Smooth muscle cell (in vitro differentiated cells): ENCODE data around the gene PRRT1. TPM values are rescaled to one million over a fixed set of nuclear protein-coding genes. Genes with fewer than 3 reads are reported as not detected.
A peak's percentile ranks its signal among the peaks of the same experiment; 100 is the strongest.

ENCODE experiments used
- DNase-seq: peaks from one replicate; lab custom pipeline; 2025; ENCODE audit not compliant: unreplicated experiment; lab: John Stamatoyannopoulos, UW
- H2AFZ ChIP-seq: fragments of 200-600 bp; sonication (generic); 2 replicates; pipeline ENCODE4 v1.6.0; 2016; ENCODE audit warnings: antibody characterized with exemption, low read depth, mild to moderate bottlenecking
- H3F3A ChIP-seq: fragments of 200-600 bp; sonication (generic); 2 replicates; pipeline ENCODE4 v1.6.0; 2017; ENCODE audit warnings: antibody characterized with exemption, low read depth
- H3K27ac ChIP-seq: fragments of 200-600 bp; sonication (generic); 2 replicates; pipeline ENCODE4 v1.5.1; 2016; ENCODE audit warnings: low read depth, mild to moderate bottlenecking
- H3K27me3 ChIP-seq: fragments of 200-600 bp; sonication (generic); 2 replicates; pipeline ENCODE4 v1.6.1; 2016; ENCODE audit warnings: low read depth, mild to moderate bottlenecking
- H3K36me3 ChIP-seq: fragments of 200-600 bp; sonication (generic); 2 replicates; pipeline ENCODE4 v1.5.1; 2016; ENCODE audit warnings: low read depth
- H3K4me1 ChIP-seq: fragments of 200-600 bp; sonication (generic); 2 replicates; pipeline ENCODE4 v1.5.1; 2016; ENCODE audit warnings: low read depth
- H3K4me2 ChIP-seq: fragments of 200-600 bp; sonication (generic); 2 replicates; pipeline ENCODE4 v1.6.0; 2016; ENCODE audit warnings: mild to moderate bottlenecking
- H3K4me3 ChIP-seq: fragments of 200-600 bp; sonication (generic); 2 replicates; pipeline ENCODE4 v1.5.1; 2016; ENCODE audit warnings: mild to moderate bottlenecking
- H3K79me2 ChIP-seq: fragments of 200-600 bp; sonication (generic); 2 replicates; pipeline ENCODE4 v1.6.0; 2016; ENCODE audit warnings: low read depth, mild to moderate bottlenecking
- H3K9ac ChIP-seq: fragments of 200-600 bp; sonication (generic); 2 replicates; pipeline ENCODE4 v1.6.0; 2016; ENCODE audit warnings: low read depth
- H3K9me3 ChIP-seq: fragments of 200-600 bp; sonication (generic); replicated peaks from 2 replicates; pipeline ENCODE4 v1.5.1; 2016; ENCODE audit warnings: low read depth
- H4K20me1 ChIP-seq: fragments of 200-600 bp; sonication (generic); 2 replicates; pipeline ENCODE4 v1.6.0; 2016; ENCODE audit warnings: low read depth
- WGBS: methylation state at CpG from one replicate; pipeline ENCODE4 v1.1.7; 2016; ENCODE audit warnings: low lambda C conversion rate; 5-methylcytosine and 5-hydroxymethylcytosine counted together
- polyA plus RNA-seq: library from polyadenylated mRNA; unstranded; fragments of >200 nt; fragmentation: Nextera tagmentation; extraction: Ambion mirVana; gene quantifications from 2 replicates; pipeline ENCODE4 v1.2.1, GENCODE V29; 2016
- total RNA-seq: library from RNA; depleted of rRNA; stranded (reverse); fragments of >200 nt; gene quantifications from 2 replicates; pipeline ENCODE4 v1.2.3, GENCODE V29; 2014
- TF ChIP-seq, protein P1 (sequence below): fragments of 200-600 bp; sonication (generic); IDR thresholded peaks from 2 replicates; pipeline ENCODE4 v1.5.1; 2017; ENCODE audit warnings: borderline replicate concordance, mild to moderate bottlenecking, antibody characterized with exemption; ENCODE audit not compliant: insufficient read depth, poor library complexity, severe bottlenecking

The PRRT1 gene
- total and polyA plus RNA-seq, 2 experiments from 2014 or later: 3.3 TPM; not detected in 1

DNA sequence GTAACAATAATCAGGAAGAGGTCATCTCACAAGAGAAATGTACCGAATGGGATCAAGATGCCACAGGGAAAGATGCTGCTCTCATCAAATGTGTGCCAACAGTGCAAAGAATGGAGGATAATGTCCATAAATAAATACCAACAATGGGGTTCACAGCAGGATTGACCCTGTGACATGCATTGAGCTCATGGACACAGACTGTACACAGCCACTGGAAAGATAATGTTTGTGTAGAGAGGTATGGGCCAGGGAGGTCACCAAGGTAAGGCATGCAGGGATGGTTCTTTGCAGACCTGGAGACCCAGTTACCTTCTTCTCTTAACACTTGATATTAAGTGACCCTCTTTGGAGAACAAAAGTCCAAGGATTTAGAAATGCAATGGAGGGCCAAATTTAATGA is 22.7 kb upstream of the PRRT1 start:
- Histone ChIP-seq H2AFZ (no peak overlapping the region), H3K27ac (no peak overlapping the region), H3F3A (peaks cover 9% of the 10 kb centered on the region), H3K4me1 (peaks cover 15% of the 10 kb centered on the region), H3K27me3 (no peaks in the 10 kb centered on the region), H3K4me3 (no peak overlapping the region), H3K9ac (no peak overlapping the region), H4K20me1 (no peaks in the 10 kb centered on the region), H3K79me2 (peaks cover 51% of the 10 kb centered on the region), H3K4me2 (peak overlapping the region; percentile 94), H3K9me3 (no peaks in the 10 kb centered on the region), H3K36me3 (no peaks in the 10 kb centered on the region)
- WGBS: 96% methylated on average over 1 of the region's 1 CpG
- no peak for DNase-seq
- TF ChIP-seq, protein P1, sequence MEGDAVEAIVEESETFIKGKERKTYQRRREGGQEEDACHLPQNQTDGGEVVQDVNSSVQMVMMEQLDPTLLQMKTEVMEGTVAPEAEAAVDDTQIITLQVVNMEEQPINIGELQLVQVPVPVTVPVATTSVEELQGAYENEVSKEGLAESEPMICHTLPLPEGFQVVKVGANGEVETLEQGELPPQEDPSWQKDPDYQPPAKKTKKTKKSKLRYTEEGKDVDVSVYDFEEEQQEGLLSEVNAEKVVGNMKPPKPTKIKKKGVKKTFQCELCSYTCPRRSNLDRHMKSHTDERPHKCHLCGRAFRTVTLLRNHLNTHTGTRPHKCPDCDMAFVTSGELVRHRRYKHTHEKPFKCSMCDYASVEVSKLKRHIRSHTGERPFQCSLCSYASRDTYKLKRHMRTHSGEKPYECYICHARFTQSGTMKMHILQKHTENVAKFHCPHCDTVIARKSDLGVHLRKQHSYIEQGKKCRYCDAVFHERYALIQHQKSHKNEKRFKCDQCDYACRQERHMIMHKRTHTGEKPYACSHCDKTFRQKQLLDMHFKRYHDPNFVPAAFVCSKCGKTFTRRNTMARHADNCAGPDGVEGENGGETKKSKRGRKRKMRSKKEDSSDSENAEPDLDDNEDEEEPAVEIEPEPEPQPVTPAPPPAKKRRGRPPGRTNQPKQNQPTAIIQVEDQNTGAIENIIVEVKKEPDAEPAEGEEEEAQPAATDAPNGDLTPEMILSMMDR: no peak

DNA sequence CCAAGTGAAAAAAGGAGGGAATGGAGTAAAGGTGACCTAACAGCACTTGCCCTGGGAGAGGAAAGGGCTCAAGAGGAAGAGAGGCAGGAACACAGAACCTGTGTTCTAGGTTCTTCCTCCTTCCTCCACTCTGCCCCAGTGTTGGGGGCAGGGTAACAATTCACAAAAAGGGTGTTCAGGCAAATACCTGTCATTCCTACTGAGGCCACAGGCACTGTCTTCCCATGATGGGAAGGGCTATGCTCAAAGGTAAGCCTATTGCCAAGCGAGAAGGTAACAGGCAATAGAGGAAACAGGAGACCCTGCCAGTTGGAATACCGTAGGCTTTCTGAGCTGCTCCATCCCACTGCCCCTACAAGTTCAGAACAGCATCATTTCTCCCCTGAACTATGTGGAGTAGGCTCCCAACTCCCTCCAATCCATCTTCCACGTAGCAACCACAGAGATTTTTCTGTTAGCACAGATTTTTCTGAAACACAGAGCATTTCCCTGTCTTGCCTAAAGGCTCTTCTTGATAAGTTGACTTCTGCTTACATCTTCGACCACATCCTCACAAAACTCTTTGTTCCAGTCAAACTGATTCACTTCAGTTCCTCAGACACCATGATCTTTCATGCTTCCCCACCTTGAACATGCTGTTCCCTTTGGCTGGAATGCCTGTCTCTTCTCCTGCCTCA is 21.4 kb upstream of the PRRT1 start:
- Histone ChIP-seq H4K20me1 (no peaks in the 10 kb centered on the region), H3F3A (peaks cover 17% of the 10 kb centered on the region), H3K36me3 (no peaks in the 10 kb centered on the region), H3K27ac (no peak overlapping the region), H3K9ac (no peak overlapping the region), H3K27me3 (no peaks in the 10 kb centered on the region), H2AFZ (no peak overlapping the region), H3K4me1 (peaks cover 15% of the 10 kb centered on the region), H3K4me3 (no peak overlapping the region), H3K79me2 (peaks cover 41% of the 10 kb centered on the region), H3K9me3 (no peaks in the 10 kb centered on the region), H3K4me2 (no peak overlapping the region)
- TF ChIP-seq, protein P1: no peak
- no peak for DNase-seq
- WGBS: 68% methylated on average over 4 of the region's 4 CpGs

- Histone ChIP-seq H3K4me3 (no peak overlapping the region), H3K79me2 (peaks cover 41% of the 10 kb centered on the region), H2AFZ (no peak overlapping the region), H4K20me1 (no peaks in the 10 kb centered on the region), H3K9ac (no peak overlapping the region), H3K4me2 (no peak overlapping the region), H3K36me3 (no peaks in the 10 kb centered on the region), H3K27me3 (no peaks in the 10 kb centered on the region), H3K9me3 (no peaks in the 10 kb centered on the region), H3F3A (peaks cover 9% of the 10 kb centered on the region), H3K27ac (no peak overlapping the region), H3K4me1 (peaks cover 9% of the 10 kb centered on the region)
- no peak for DNase-seq
- TF ChIP-seq, protein P1: no peak
- WGBS: 97% methylated on average over 6 of the region's 6 CpGs
These were observed 19.5 kb upstream of the PRRT1 start for GRCh38 chr6:32171234-32171633.

DNA sequence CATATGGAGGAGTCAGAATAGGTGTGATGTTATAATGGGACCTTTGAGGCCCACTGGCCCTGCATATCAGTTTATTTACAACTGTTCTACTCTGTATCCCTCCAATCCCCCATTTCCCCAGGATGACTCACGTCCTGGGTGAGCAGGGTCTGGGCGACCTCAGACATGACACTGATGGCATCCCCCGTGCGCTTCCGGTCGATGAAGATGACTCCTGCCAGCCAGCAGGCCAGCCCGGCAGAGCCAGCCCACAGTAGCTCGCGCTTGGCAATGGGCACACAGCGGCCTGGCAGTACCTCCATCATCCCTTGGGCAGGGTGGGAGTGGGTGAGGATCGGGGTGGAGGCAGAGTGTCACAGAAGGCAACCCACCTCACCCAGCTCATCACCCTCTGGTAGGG is 18.6 kb upstream of the PRRT1 start:
- H2AFZ ChIP-seq: no peak overlapping the region
- H3F3A ChIP-seq: peaks cover 8% of the 10 kb centered on the region
- peaks cover 35% of the 10 kb centered on the region for H3K79me2 ChIP-seq
- no peak for DNase-seq
- H3K4me3 ChIP-seq: no peak overlapping the region
- 83% methylated on average over 11 of the region's 11 CpGs for WGBS
- H3K4me1 ChIP-seq: peaks cover 8% of the 10 kb centered on the region
- no peak overlapping the region for H3K4me2 ChIP-seq
- H3K36me3 ChIP-seq: no peaks in the 10 kb centered on the region
- H4K20me1 ChIP-seq: no peaks in the 10 kb centered on the region
- no peaks in the 10 kb centered on the region for H3K9me3 ChIP-seq
- H3K27me3 ChIP-seq: no peaks in the 10 kb centered on the region
- H3K9ac ChIP-seq: no peak overlapping the region
- H3K27ac ChIP-seq: no peak overlapping the region
- TF ChIP-seq, protein P1: no peak
